HG03025 (cell line): Measurements from ENCODE around the gene NPBWR2.
"Not testable (repeated sequence)": the region's sequence is repeated elsewhere in the genome, so short reads cannot be mapped to it uniquely, and the experiment has no call there.

Experiments used
- ATAC-seq: cut with Tn5 transposase; IDR thresholded peaks from one replicate; pipeline ENCODE4 v1.9.1; 2021; ENCODE audit warnings: mild to moderate bottlenecking, moderate library complexity; ENCODE audit not compliant: unreplicated experiment, low FRiP score

The NPBWR2 gene

GRCh38 chr20:64090165-64090564 lies 17.2 kb downstream of the NPBWR2 start:
- ATAC-seq, result no peak

- ATAC-seq, result not testable (repeated sequence)
Measured at GRCh38 chr20:64088586-64088985, 18.8 kb downstream of the NPBWR2 start.

GRCh38 chr20:64087226-64087825 lies 20.0 kb downstream of the NPBWR2 start:
- ATAC-seq, result not testable (repeated sequence)

DNA sequence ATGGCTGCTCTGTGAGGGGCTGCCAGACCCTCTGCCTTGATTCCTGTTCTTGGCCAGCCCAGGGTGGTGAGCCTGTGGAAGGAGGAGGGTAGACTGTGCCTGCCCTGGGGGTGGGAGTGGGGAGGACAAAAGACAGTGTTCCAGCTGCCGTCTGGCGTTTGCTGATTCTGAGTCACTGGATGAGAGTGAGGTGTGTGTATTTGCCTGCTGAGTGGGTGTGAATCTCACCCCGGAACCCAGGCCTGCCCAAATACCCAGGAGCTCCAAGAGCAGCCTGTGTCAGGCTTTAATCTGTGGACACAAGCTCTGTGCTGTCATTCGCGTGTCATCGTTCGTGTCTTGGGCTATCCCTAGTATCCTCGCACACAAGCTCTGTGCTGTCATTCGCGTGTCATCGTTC lies 20.6 kb downstream of the NPBWR2 start:
- no peak for ATAC-seq

- no peak for ATAC-seq
Measured at GRCh38 chr20:64084685-64085152, 22.6 kb downstream of the NPBWR2 start.

GRCh38 chr20:64083804-64084684 lies 23.3 kb downstream of the NPBWR2 start, which contains the start of gene LKAAEAR1:
Gene LKAAEAR1 (minus strand): TSS chr20:64084398. CDS start chr20:64084219, 179 bp downstream.
- ATAC-seq, result no peak

GRCh38 chr20:64083378-64083803 lies 24.0 kb downstream of the NPBWR2 start:
- ATAC-seq, result no peak

DNA sequence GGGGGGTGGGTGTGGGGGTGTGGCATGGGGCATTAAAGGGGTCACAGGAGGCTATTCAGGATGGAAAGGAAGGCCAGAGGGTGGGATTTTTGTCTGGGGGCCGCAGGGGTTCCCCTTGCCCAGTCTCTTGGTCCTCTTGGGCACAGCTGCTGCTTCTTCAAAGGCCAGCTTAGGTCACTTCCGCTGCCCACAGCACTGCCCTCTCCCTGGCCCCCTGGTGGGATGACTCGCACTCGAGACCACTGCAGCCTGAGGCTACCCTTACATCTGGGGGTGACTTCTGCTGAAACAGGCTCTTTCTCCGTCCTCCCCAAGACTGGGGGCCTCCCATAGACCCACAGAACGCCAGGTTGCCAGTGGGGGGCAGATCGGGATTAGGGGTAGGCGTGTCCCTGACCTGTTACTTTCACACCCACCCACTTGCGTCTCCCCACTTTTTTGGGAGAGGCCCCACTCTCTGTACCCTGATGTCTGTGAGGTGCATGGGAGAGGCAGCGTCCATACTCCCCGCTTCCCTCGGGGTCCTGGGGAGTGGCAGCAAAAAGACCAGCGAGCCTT lies 24.5 kb downstream of the NPBWR2 start:
- ATAC-seq, result no peak

- no peak for ATAC-seq
Measured at GRCh38 chr20:64082126-64082731, 25.1 kb downstream of the NPBWR2 start.

- ATAC-seq, result no peak
Measured at GRCh38 chr20:64081624-64081964, 25.8 kb downstream of the NPBWR2 start.

GRCh38 chr20:64080813-64081623 lies 26.3 kb downstream of the NPBWR2 start:
- ATAC-seq, result no peak

- ATAC-seq, result no peak
Measured at GRCh38 chr20:64080013-64080812, 27.2 kb downstream of the NPBWR2 start, which contains the start of gene OPRL1. Gene OPRL1 (plus strand): TSS chr20:64080082. CDS start chr20:64092721, 12,639 bp downstream.

DNA sequence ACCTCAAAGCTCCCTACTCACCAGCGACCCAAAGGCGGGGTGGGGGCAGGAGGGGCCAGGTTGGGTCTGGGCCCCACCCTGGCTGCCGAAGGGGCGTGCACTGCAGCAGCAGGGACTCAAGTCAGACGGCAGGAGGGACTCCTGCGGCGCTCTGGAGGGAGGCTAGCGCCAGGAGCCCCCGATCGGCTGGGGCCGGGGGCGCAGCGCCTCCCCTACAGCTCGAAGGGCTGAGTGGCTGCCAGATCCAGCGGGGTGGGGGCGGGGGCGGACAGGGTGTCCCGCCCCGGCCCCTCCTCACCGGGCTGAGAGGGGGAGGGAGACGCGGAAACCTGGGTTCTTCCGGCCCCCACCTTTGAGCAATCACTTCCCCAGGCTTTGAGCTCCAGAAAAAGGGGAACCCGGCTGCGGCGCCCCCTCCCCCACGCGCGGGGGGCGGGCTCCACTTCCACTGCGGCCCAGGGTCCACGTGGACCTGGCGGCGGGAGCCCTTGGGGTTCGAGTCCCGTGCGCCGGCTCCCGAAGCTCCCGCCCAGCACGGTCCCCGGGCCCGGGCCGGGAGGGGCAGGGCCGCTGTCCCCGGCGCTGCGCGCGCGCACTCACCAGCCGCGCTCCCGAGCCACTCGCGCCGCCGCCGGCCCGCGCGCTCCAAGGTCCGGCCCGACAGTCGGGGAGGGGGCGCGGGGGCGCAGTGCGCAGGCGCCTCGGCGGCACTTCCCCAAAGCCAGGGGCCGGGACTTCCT lies 27.9 kb downstream of the NPBWR2 start, which contains the start of gene RGS19:
RGS19 (minus strand) TSS at position 246 of the 740 bp plus-strand sequence. CDS start 2,632 bp downstream, outside the sequence.
- no peak for ATAC-seq

- no peak for ATAC-seq
Measured at GRCh38 chr20:64078934-64079272, 28.5 kb downstream of the NPBWR2 start.

- ATAC-seq, result no peak
Measured at GRCh38 chr20:64077876-64078551, 29.4 kb downstream of the NPBWR2 start.

- ATAC-seq, result no peak
Measured at GRCh38 chr20:64077541-64077875, 29.9 kb downstream of the NPBWR2 start.

DNA sequence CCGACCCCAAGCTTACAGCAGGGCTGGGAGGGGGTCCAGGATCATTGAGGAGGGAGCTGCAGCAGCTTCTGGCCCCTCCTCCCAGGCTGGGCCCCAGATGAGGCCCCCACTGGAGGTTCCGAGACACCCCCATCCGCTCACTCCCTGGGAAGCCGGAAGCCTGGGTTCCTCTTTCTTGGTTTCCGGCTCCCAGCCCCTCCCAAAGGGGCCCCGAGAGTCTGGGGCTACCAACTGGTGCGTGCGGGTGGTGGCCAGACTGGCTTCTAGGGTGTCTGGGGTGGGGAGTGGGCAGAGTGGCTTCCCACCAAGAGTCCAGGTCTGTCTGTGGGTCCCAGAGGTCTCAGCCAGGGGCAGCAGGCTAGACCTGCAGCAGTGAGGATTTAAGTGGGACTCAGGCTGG lies 30.3 kb downstream of the NPBWR2 start:
- no peak for ATAC-seq
